Astrocyte (in vitro differentiated cells and primary cell): ENCODE measurements around the gene SYNPO2.

Source experiments
- EZH2 ChIP-seq: IDR thresholded peaks from 2 replicates; pipeline ENCODE4 v1.6.1; 2012; ENCODE audit warnings: mild to moderate bottlenecking, low read length, inconsistent platforms; ENCODE audit not compliant: insufficient read depth
- TF ChIP-seq, protein P1 (sequence below): IDR thresholded peaks from 2 replicates; pipeline ENCODE4 v1.5.1; 2011; ENCODE audit warnings: low read depth, mild to moderate bottlenecking, inconsistent platforms, low read length, moderate library complexity; ENCODE audit not compliant: insufficient read depth

- TF ChIP-seq, protein P1, sequence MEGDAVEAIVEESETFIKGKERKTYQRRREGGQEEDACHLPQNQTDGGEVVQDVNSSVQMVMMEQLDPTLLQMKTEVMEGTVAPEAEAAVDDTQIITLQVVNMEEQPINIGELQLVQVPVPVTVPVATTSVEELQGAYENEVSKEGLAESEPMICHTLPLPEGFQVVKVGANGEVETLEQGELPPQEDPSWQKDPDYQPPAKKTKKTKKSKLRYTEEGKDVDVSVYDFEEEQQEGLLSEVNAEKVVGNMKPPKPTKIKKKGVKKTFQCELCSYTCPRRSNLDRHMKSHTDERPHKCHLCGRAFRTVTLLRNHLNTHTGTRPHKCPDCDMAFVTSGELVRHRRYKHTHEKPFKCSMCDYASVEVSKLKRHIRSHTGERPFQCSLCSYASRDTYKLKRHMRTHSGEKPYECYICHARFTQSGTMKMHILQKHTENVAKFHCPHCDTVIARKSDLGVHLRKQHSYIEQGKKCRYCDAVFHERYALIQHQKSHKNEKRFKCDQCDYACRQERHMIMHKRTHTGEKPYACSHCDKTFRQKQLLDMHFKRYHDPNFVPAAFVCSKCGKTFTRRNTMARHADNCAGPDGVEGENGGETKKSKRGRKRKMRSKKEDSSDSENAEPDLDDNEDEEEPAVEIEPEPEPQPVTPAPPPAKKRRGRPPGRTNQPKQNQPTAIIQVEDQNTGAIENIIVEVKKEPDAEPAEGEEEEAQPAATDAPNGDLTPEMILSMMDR: no peak
- TF ChIP-seq EZH2: no peak
Observed at GRCh38 chr4:119031218-119031617, 142.6 kb downstream of the SYNPO2 start.
